Thyroid gland (tissue), 4 donors: ENCODE results near the gene ACAA2.

Source experiments
- CTCF ChIP-seq, 6 experiments: fragments of 200-600 bp in 3 of 6; fragments of 450-650 bp in 3 of 6; sonication (generic) in 3 of 6; IDR thresholded peaks; one replicate each; pipeline ENCODE4 v1.5.1; 2016 to 2019; ENCODE audit warnings: antibody characterized with exemption in 6 of 6, mild to moderate bottlenecking in 2 of 6, inconsistent platforms in 1 of 6, moderate library complexity in 1 of 6
- POLR2A ChIP-seq, 2 donors: fragments of 450-650 bp; IDR thresholded peaks; one replicate each; pipeline ENCODE4 v1.6.1; 2017; ENCODE audit warnings: antibody characterized with exemption in 2 of 2, mild to moderate bottlenecking in 2 of 2, moderate library complexity in 1 of 2

- TF ChIP-seq CTCF (IDR thresholded peaks at IDR 0.05) (peak; percentile 79 to 92 (median 88)), POLR2A (IDR thresholded peaks at IDR 0.05) (no peak)
These were observed 45.1 kb upstream of the ACAA2 start for GRCh38 chr18:49858309-49859020.
